ENCODE data around the gene PCNX1.

The PCNX1 gene

DNA sequence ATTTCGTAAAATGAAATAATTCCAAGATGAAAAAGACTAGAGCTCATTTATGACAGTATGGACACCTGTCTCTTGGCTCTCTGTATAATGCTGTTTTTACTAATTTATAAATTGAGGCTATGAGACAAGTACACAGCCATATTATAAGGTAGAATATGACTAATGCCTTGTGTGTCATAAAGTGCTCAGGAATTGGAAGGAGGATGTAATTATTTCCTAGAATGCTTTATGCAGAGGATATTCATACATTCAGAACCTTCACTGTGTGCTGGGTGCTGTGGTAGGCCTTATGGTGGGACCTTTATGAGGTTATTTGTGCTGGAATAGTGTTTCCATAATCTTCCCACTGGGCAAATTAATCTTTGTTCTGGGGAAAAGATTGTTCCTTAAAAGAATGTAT is 13.3 kb downstream of the PCNX1 start:
- H3K4me3 ChIP-seq (ENCODE audit: low read depth, low read length): no peak overlapping the region
- TF ChIP-seq, protein P1, sequence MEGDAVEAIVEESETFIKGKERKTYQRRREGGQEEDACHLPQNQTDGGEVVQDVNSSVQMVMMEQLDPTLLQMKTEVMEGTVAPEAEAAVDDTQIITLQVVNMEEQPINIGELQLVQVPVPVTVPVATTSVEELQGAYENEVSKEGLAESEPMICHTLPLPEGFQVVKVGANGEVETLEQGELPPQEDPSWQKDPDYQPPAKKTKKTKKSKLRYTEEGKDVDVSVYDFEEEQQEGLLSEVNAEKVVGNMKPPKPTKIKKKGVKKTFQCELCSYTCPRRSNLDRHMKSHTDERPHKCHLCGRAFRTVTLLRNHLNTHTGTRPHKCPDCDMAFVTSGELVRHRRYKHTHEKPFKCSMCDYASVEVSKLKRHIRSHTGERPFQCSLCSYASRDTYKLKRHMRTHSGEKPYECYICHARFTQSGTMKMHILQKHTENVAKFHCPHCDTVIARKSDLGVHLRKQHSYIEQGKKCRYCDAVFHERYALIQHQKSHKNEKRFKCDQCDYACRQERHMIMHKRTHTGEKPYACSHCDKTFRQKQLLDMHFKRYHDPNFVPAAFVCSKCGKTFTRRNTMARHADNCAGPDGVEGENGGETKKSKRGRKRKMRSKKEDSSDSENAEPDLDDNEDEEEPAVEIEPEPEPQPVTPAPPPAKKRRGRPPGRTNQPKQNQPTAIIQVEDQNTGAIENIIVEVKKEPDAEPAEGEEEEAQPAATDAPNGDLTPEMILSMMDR (IDR thresholded peaks at IDR 0.05; ENCODE audit: low read depth, low read length, missing control alignments): no peak
- in situ Hi-C loops (cut with HindIII; ENCODE audit: low sequenced_read_pairs): no loop called here
- no peak for DNase-seq (ENCODE audit: low read depth)

DNA sequence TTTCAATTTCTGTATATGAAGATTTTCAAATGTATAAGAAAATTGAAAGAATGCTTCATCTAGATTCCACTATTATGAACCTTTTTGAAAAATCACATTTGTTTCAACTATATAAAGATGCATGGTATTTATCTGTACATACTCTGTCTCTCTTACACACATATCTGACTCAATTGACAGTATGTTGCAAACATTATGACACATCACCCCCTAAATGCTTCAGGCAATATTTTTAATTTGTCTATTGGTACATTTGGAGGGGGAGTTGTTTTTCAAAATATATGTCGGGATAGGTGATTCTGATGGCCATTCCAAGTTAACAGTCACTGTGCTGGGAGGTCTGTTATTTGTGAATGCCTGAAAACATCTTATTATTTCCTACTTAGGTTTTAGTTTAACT is 14.4 kb downstream of the PCNX1 start:
- TF ChIP-seq, protein P1 (IDR thresholded peaks at IDR 0.05; ENCODE audit: low read depth, low read length, missing control alignments): no peak
- in situ Hi-C loops (cut with HindIII; ENCODE audit: low sequenced_read_pairs): no loop called here
- DNase-seq (ENCODE audit: low read depth): no peak
- no peak overlapping the region for H3K4me3 ChIP-seq (ENCODE audit: low read depth, low read length)

DNA sequence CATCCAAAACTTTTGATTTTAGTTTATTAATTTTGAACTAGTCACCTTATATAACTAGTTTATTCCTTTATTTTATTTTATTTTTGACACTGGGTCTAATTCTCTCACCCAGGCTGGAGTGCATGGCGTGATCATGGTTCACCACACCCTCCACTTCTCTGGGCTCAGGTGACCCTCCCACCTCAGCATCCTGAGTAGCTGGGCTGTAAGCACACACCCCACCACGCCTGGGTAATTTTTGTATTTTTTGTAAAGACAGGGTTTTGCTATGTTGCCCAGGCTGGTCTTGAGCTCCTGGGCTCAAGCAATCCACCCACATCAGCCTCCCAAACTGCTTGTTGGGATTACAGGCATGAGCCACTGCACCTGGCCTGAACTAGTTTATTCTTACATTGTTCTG is 17.3 kb downstream of the PCNX1 start:
- TF ChIP-seq, protein P1 (IDR thresholded peaks at IDR 0.05; ENCODE audit: low read depth, low read length, missing control alignments): no peak
- in situ Hi-C loops (cut with HindIII; ENCODE audit: low sequenced_read_pairs): no loop called here
- DNase-seq (ENCODE audit: low read depth): no peak
- H3K4me3 ChIP-seq (ENCODE audit: low read depth, low read length): no peak overlapping the region

DNA sequence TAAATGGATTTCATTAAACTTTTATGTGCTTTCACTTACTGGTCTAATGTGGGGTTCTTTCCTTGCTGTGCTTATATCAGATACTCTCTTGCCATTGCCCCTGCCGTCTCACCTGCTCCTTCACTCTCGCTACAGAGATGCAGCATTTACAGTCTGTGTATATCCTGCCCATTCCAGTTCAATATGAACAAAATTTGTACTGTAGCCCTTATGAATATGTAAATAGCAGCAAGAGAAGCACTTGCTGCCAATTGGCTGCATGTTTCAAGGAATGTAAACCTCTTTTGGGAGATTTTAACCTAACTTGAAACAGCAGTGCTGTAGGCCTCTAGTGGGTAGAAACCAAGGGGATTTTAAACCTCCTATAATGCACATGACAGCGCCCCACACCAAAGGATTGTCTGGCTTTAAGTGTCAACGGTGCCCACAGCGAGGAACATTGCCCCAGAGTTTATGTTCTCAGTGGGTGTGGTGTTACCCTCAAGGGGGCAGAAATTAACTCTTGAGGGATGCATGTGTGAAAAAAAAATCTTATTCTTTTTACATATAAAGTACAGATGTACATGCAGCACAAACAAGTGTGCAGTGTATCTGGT is 19.1 kb downstream of the PCNX1 start:
- TF ChIP-seq, protein P1 (IDR thresholded peaks at IDR 0.05; ENCODE audit: low read depth, low read length, missing control alignments): no peak
- no peak overlapping the region for H3K4me3 ChIP-seq (ENCODE audit: low read depth, low read length)
- in situ Hi-C loops (cut with HindIII; ENCODE audit: low sequenced_read_pairs): no loop called here
- DNase-seq (ENCODE audit: low read depth): no peak

DNA sequence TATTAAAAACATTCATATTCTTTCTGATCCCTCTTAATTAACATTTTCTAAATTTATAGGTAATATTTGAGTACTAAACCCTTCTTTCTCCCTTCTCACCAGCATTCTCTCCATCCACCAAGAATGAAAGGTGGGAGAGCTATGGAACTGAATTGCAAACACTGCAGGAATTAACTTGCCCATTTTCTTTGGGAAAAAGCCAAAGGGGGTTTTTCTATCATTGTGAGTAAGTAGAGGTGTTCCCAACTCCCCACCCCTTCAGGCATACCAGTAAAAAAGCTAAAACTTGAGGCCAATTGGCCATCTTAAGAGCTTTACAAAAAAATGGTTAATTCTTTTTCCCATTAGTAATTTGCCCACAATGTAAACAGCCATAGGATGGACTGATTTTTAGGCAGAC is 23.7 kb downstream of the PCNX1 start:
- TF ChIP-seq, protein P1 (IDR thresholded peaks at IDR 0.05; ENCODE audit: low read depth, low read length, missing control alignments): no peak
- H3K4me3 ChIP-seq (ENCODE audit: low read depth, low read length): no peak overlapping the region
- in situ Hi-C loops (cut with HindIII; ENCODE audit: low sequenced_read_pairs): no loop called here
- DNase-seq (ENCODE audit: low read depth): no peak

DNA sequence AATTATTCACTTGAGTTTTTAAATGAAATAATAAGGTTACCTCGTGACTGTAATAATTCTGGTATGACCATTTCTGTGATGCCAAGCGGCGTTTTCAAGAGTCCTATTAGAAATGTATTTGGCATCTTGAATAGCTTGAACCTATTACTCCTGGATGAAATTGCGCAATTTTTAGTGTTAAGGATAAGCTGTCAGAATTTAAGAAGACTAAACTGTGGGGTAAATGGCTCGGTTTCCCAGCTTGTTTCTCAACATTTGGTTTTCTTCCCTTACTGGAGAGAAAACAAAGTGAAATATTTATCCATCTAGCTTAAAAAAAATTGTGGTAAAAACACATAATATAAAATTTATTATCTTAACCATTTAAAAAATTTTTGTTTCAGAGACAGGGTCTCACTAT is 26.8 kb downstream of the PCNX1 start:
- in situ Hi-C loops (cut with HindIII; ENCODE audit: low sequenced_read_pairs): no loop called here

More for the DNA sequence above, 26.8 kb downstream of the PCNX1 start:
- H3K4me3 ChIP-seq (ENCODE audit: low read depth, low read length): no peak overlapping the region
- TF ChIP-seq, protein P1 (IDR thresholded peaks at IDR 0.05; ENCODE audit: low read depth, low read length, missing control alignments): no peak
- no peak for DNase-seq (ENCODE audit: low read depth)
